HG03066 (cell line): ENCODE data around the gene NUDT22.
"Not testable (repeated sequence)": the region's sequence is repeated elsewhere in the genome, so short reads cannot be mapped to it uniquely, and the experiment has no call there.

ENCODE experiments used
- ATAC-seq: cut with Tn5 transposase; IDR thresholded peaks from one replicate; pipeline ENCODE4 v1.9.1; 2021; ENCODE audit warnings: low read depth; ENCODE audit not compliant: unreplicated experiment

NUDT22 gene

GRCh38 chr11:64241241-64241490, 15.1 kb downstream of the NUDT22 start:
- peak; percentile 64 for ATAC-seq

- peak; percentile 8 for ATAC-seq
These were observed 15.7 kb downstream of the NUDT22 start for GRCh38 chr11:64241491-64242374.

GRCh38 chr11:64243236-64243854, 17.3 kb downstream of the NUDT22 start:
- no peak for ATAC-seq

GRCh38 chr11:64244107-64244506, 18.0 kb downstream of the NUDT22 start:
- no peak for ATAC-seq

GRCh38 chr11:64244966-64245365, 18.9 kb downstream of the NUDT22 start:
- ATAC-seq, result no peak

- ATAC-seq, result no peak
These were observed 19.3 kb downstream of the NUDT22 start for GRCh38 chr11:64245401-64245796.

- ATAC-seq, result no peak
These were observed 19.9 kb downstream of the NUDT22 start for GRCh38 chr11:64245797-64246620.

GRCh38 chr11:64246621-64246870, 20.5 kb downstream of the NUDT22 start:
- not testable (repeated sequence) for ATAC-seq

- no peak for ATAC-seq
These were observed 21.0 kb downstream of the NUDT22 start, which contains the start of gene PPP1R14B for GRCh38 chr11:64246871-64247728. Gene PPP1R14B (minus strand): TSS chr11:64246943. CDS start chr11:64246673, 270 bp downstream.

GRCh38 chr11:64247729-64248531, 21.9 kb downstream of the NUDT22 start:
- ATAC-seq, result no peak

GRCh38 chr11:64248578-64248977, 22.5 kb downstream of the NUDT22 start:
- no peak for ATAC-seq

GRCh38 chr11:64249038-64249437, 23.0 kb downstream of the NUDT22 start:
- no peak for ATAC-seq

- ATAC-seq, result no peak
These were observed 23.7 kb downstream of the NUDT22 start for GRCh38 chr11:64249563-64250414.

- no peak for ATAC-seq
These were observed 24.4 kb downstream of the NUDT22 start for GRCh38 chr11:64250415-64251015.

GRCh38 chr11:64251016-64251752, 25.1 kb downstream of the NUDT22 start, which contains the start of gene PLCB3:
Gene PLCB3 (plus strand): TSS chr11:64251530. CDS start chr11:64251650, 120 bp downstream.
- ATAC-seq, result peak; percentile 48

- no peak for ATAC-seq
These were observed 25.6 kb downstream of the NUDT22 start for GRCh38 chr11:64251753-64252002.

- ATAC-seq, result no peak
These were observed 26.2 kb downstream of the NUDT22 start for GRCh38 chr11:64252003-64252872.
